ENCODE data around the gene TAAR9.

The TAAR9 gene, protein sequence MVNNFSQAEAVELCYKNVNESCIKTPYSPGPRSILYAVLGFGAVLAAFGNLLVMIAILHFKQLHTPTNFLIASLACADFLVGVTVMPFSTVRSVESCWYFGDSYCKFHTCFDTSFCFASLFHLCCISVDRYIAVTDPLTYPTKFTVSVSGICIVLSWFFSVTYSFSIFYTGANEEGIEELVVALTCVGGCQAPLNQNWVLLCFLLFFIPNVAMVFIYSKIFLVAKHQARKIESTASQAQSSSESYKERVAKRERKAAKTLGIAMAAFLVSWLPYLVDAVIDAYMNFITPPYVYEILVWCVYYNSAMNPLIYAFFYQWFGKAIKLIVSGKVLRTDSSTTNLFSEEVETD

DNA sequence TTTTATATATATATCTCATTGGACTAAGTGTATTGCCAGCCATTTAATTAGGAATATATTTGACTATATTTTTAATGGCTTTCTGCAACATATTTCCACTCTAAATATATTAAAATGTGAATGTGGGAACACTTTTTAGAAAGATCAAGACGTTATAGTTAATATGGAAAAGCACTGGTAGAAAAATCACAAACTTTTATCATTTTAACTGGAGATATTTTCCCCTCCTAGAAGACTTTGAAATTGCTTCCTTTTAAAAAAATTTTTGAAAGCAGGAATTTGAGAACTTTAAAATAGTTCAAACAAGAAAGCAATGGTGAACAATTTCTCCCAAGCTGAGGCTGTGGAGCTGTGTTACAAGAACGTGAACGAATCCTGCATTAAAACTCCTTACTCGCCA lies at the start of gene TAAR9:
Gene TAAR9, plus strand, starts transcription at position 301 of the 400 bp plus-strand sequence. Its CDS starts 13 bp downstream, at position 314.
- in situ Hi-C loops (cut with MboI; ENCODE audit: low sequenced_read_pairs): no loop called here

DNA sequence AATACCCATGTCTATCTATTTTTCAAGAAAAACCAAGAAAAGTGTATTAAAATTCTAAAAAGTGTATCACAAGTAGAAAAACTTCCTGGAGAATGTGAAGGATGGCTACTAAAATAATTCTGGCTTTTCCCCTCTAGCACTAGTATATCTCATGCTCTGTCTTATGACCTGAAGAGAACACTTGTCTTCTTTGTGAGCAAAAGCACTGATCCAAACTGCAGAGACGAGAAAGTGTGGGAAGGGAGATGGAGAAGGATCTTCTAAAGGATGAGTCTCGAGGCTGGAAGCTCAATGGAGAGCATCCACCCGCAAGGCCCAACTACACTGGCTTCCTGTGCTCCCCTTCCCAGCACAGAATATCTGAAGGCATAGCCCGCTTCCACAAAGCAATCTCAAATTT lies 48.7 kb upstream of the TAAR9 start:
- in situ Hi-C loops (cut with MboI; ENCODE audit: low sequenced_read_pairs): loop anchor here (10.0 kb wide), 1 partner anchor 215 kb away; no protein-coding TSS in a partner anchor

DNA sequence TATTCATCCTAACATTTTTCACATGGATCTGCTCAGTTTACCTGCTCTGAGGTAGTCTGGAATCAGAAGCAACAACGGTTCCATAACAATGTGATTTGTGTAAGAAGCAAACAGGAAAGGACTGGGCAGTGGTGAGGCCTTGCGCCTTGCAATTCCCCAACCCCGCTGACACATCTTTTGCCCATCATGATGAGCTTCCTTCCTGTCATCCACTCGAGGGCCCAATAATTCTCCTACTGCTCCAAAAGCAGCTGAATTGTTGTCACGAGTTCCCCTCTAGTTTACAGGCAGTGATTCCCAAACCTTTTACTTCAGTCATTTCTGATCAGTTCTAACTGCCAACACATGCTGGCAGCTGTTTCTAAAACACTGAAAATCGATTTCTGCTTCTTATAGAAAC lies 48.1 kb upstream of the TAAR9 start:
- in situ Hi-C loops (cut with MboI; ENCODE audit: low sequenced_read_pairs): no loop called here

DNA sequence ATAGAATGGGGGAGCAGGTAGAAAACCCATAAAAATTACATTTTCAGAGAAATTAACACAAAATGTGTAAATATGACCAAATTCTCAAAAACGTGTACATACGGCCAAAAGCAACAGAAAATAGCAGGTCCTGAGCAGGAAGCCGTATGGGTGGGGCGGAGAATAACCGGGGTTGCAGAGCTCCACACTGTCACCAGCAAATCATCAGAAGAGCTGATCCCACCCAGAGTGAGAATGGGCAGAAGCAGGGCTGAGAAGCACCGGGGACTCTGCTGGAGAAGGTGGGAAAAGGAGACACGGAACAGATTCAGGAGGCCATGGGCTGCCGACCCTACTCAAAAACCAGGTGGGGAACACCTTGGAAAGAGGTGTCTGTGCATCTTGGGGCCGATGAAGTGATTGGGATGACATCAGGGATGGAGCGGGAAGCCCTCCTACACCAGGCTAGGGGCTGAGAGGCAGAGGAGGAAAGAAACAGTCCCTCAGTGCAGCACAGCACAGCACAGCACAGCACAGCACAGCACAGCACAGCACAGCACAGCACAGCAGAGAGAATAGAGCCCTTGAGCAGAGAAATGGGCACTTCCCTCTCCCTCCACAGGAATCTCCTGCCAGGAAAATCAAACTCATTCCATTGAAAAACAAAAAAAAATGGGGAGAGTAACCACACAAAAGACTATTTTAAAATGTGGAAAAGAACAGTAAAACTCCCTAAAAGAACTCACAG lies 47.4 kb upstream of the TAAR9 start:
- in situ Hi-C loops (cut with MboI; ENCODE audit: low sequenced_read_pairs): no loop called here

DNA sequence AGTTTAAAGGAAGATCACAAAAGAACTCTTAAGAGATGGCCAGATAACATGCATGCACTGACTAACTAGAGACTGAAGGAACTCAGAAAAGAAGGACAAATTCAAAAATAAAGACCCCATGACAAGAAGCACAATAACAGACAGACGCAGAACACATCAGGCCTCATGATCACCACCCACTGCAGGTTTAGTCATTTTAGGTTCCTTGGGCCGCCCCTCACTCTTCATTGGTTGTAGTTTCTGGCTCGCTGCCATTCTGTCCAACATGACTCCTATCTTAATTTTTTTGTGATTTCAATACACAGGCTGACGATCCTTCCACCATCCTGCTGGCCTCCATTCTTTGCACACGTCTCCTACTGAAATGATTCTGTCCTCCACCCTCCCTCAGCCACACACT lies 46.8 kb upstream of the TAAR9 start:
- in situ Hi-C loops (cut with MboI; ENCODE audit: low sequenced_read_pairs): no loop called here

DNA sequence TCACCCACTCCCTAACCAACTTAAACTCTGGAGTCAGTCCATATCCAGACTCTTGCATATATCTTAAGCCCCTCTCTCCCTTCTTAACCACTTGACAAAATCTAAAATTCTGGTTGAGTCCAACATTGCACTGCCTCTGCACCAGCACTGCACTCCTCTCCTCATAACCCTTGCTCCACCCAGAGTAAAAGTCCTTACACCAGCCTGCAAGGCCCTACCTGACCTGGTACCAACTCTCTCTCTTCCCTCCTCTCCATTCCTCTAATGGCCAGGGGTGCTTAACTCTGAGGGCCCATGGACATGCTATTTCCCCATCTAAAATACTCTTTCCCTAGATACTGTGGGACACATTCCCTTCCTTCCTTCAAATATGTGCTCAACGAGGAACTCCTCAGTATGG lies 46.2 kb upstream of the TAAR9 start:
- in situ Hi-C loops (cut with MboI; ENCODE audit: low sequenced_read_pairs): no loop called here

DNA sequence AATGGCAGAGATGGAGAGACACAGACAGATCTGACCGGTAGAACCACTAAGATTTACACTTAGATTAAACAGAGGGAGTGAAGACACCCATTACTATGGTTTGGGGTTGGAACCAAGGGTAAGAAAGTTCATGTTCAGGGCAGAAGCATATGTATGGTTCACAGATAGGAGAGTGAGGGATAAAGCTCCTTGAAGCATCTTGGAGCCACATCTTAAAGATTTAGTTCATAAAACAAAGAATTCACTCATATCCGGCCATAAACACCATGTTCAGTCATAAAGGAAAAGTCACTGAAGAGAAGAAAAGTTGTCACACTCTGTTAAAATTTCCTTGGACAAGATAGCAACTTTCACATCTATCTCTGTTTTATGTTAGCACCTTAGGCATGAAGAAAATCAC lies 43.1 kb upstream of the TAAR9 start:
- in situ Hi-C loops (cut with MboI; ENCODE audit: low sequenced_read_pairs): no loop called here

DNA sequence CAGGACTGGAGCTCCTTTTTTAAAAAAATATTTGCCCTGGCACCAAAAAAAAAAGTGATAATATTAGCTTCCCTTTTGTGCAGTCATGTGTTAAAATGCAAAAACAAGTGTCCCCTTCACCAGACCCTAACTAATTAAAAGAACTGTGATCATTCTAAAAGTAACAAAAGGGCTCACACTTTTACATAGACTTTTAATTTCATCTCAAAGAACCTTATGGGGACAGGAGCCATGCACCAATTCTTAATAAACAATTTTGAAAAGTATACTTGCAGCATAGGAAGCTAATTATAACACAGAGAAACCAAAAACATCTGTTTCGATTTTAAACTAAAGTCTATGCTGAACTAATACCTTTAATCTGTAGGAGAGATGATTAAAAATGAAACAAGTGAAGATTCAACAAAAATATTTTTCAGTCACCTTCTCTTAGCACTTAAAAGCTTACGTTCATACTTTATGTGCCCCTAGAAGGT lies 42.4 kb upstream of the TAAR9 start:
- in situ Hi-C loops (cut with MboI; ENCODE audit: low sequenced_read_pairs): no loop called here

DNA sequence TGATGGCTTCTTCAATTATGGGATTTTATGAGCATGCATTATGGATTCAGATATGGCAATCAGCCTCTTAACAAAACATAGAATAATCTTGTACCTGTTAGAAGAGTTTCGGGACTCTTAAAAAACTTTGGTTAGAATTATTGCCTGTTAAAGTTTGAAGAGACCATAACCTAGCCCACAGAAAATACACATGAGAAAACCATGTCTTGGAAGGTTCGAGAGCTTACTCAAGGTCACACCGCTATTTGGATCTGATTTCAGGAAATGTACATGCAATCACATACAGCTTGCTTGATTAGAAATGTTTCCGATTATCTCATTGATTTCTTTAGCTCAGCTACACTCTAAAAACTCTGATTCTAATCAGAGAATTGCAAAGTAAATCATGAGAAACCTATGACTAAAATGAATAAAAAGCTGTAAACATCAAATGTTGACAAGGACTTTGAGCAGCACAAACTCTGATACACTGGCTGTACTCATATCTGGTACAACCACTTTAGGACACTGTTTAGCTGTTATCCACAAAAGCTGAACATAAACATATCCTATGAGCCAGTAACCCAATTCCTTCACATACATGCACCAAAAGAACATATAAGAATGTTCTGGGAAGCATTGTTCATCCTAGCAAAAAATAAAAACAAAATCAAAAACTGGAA lies 41.4 kb upstream of the TAAR9 start:
- in situ Hi-C loops (cut with MboI; ENCODE audit: low sequenced_read_pairs): no loop called here

DNA sequence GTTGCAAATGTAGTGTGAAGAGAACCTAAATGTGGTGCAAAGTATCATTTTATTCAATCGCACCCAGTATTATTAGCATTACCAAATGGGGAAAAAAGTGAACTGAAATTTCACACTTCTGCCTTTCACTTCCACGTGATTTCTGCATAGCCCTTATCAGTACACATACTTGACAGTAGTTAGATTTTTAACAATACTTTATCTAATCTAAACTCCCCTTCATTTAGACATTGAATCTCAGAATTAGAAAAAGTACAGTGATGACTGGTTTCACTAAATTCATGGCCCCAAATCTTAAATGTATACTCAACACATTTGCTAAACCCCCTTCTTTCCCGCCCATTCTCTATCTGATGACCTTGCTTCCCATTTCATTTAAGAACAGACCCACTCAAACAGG lies 39.4 kb upstream of the TAAR9 start:
- in situ Hi-C loops (cut with MboI; ENCODE audit: low sequenced_read_pairs): no loop called here

DNA sequence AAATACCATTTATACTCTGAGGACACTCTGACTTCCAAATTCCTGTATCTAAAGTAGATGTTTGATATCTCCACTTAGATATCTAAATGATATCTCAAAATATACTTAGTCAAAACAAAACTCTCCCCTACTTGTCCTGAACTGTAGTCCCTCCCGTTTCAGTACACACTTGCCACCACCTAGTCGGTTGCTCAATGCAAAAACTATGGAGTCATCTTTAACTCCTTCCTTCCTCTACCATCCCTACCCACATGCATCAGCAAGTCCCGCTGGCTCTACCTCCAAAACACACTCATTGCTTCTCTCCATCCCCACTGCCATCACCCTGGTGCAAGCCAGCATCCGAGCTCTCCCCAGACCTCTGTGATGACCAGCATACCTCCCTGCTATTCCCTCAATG lies 38.3 kb upstream of the TAAR9 start:
- in situ Hi-C loops (cut with MboI; ENCODE audit: low sequenced_read_pairs): loop anchor here (25.0 kb wide), 1 partner anchor 587 kb away; no protein-coding TSS in a partner anchor

DNA sequence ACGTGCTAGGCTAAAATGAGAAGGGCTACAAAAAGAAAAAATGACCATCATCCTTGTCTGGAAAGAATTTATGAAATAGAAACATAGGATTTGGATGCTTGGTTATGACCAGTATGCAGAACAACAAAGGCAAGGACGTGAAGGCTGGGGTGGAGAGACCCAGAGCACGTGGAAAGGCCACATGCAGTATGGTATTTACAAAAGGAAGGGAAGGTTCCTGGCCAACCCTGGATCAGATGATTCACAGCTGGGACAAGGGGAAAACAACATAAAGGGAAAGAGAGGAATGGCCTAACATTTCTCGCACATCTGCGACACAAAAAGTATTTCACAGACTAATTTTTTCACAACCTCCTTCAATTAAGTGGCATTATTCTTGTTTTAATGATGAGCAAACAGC lies 33.3 kb upstream of the TAAR9 start:
- in situ Hi-C loops (cut with MboI; ENCODE audit: low sequenced_read_pairs): loop anchor here (25.0 kb wide), 1 partner anchor 592 kb away; no protein-coding TSS in a partner anchor

DNA sequence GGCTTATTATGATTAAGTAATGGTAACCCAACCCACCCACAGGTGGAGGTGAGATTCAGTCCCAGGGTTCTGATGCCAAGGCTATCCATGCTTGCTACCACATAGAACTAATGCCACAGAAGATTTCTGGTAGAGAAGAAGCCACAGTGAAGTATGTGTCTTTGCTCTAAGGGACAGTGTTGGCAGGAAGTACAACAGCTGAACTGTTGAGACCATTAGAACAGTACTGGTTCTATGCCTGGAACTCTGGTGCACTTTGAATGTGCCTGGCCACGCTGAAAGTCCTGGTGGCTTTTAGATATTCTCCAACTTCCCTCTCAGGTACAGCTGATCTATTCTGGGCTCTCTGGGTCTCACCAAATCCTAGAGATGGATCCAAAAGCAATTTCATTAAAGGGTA lies 32.9 kb upstream of the TAAR9 start:
- in situ Hi-C loops (cut with MboI; ENCODE audit: low sequenced_read_pairs): loop anchor here (25.0 kb wide), 1 partner anchor 593 kb away; no protein-coding TSS in a partner anchor

DNA sequence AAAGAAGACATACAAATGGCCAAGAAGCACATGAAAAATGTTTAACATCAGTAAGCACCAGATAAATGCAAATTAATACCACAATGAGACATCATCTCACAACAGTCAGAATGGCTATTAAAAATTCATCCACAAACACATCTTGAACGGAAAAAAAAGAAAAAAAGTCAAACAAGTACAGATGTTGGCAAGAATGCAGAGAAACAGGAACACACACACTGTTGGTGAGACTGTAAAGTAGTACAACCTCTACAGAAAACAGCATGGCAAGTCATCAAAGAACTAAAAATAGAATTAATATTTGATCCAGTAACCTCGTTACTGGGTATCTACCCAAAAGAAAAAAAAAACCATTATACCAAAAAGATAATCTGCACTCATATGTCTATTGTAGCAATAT lies 31.6 kb upstream of the TAAR9 start:
- in situ Hi-C loops (cut with MboI; ENCODE audit: low sequenced_read_pairs): loop anchor here (25.0 kb wide), 1 partner anchor 594 kb away; no protein-coding TSS in a partner anchor

DNA sequence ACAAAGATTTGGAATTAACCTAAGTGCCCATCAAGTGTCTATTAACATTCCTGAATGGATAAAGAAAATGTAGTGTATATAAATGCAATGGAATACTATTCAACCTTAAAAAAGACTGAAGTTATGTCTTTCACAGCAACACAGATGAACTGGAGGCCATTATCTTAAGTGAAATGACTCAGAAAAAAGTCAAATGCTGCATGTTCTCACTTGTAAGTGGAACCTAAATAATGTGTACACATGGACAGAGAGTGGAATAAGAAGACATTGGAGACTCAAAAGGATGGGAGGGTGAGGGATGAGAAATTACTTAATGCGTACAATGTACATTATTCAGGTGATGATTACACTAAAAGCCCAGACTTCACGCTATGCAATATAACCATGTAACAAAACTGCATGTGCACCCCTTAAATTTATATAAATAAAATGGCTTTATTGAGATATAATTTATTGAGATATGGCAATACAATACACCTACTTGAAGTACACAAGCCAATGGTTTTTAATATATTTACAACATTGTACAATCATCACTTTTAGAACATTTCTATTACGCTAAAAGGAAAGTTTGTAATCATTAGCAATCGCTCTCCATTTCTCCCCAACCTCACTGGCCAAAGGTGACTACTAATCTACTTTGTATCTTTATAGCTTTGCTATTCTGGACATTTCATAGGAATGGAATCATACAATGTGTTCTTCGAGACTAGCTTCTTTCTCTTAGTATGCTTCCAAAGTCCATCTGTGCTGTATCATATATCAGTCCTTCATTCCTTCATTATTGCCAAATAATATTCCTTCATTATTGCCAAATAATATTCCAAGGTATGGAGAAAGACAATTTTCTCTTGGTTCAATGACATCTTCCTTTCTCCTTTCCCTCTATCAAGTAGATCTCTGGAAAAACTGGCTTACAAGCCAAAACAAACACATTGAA lies 30.9 kb upstream of the TAAR9 start:
- in situ Hi-C loops (cut with MboI; ENCODE audit: low sequenced_read_pairs): loop anchor here (25.0 kb wide), 1 partner anchor 595 kb away; no protein-coding TSS in a partner anchor

DNA sequence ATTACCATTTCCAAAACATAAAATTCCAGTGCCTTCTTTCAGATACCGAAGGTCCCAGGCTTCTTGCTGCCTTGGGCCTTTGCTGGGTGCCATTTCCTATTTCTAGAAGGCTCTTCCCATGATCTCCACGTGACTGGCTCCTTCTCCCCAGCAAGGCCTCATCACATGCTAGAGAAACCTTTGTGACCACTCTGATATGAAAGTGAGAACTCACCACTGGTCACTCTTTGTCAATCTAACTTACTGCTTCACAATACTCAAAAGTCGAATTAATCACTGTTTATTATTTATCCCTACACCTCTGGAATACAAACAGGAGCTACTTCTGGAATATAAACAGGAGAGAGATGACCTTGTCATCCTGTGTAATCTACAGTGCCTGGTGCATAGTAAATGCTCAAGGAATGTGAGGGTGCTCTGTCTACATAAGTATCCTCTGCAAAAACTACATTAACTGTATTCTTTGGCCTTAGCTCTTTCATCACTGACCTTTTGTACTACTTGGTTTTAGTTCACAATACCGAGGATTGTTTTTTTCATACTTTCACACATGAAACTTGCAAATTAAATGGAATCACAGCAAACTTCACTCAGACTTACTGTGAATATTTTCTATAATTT lies 26.8 kb upstream of the TAAR9 start:
- in situ Hi-C loops (cut with MboI; ENCODE audit: low sequenced_read_pairs): loop anchor here (25.0 kb wide), 1 partner anchor 599 kb away; no protein-coding TSS in a partner anchor

DNA sequence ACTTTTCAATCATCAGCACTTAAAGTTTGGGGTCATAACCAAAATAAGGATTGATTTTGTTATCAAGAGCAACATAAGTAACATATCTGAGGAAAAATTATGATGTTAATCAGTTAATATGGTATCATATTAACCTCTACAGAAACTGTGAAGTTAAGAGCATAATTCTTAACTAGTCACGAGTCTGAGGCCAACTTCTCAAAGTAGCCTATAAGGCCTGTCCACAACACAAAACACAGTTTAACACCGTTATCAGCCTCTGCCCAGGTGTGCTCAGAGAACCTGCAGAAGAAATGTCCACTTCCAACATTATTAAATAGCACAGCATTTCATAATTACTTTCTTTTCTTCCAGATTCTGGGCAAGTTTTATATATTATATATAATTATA lies 26.3 kb upstream of the TAAR9 start:
- in situ Hi-C loops (cut with MboI; ENCODE audit: low sequenced_read_pairs): loop anchor here (25.0 kb wide), 1 partner anchor 600 kb away; no protein-coding TSS in a partner anchor

DNA sequence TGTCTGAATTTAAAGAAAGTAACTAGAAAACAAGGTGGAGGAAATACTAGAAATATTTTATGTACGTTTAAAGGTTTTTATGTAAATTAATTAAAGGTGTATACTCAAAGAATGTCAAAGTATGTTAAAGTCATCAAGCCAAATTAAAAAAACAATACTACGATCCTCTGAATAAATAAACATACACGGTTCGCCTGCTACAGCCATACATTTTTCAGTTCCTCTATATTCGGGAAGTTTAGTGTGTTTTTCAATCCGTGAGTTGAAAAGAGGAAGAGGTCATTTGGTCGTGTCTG lies 25.8 kb upstream of the TAAR9 start:
- in situ Hi-C loops (cut with MboI; ENCODE audit: low sequenced_read_pairs): loop anchor here (25.0 kb wide), 1 partner anchor 600 kb away; no protein-coding TSS in a partner anchor

All from HL-60/S4 treated with phorbol 12-myristate 13-acetate at 8.2 ng/mL for 4 days and 3 days (cell line).